ENCODE measurements around the gene UVSSA. TPM values are rescaled to one million over a fixed set of nuclear protein-coding genes. Genes with fewer than 3 reads are reported as not detected.

Gene UVSSA
- total and polyA plus RNA-seq, 7 experiments from 2014 or later: 3.2 to 44.1 (median 39.3) TPM

- no peak for ATAC-seq
- no peak overlapping the region for H3K27ac ChIP-seq (ENCODE audit: low read depth, low read length)
- Mint-ChIP-seq H3K27me3 (peaks cover 11 to 49% (median 22%) of the 10 kb centered on the region in 5 donors), H3K4me3 (peak overlapping the region in 4 of 10 donors; percentile 15 to 75 (median 44)), H3K4me1 (peaks cover 4 to 14% (median 7%) of the 10 kb centered on the region in 7 donors), H3K9me3 (peaks cover 0 to 5% (median 0%) of the 10 kb centered on the region in 11 donors), H3K36me3 (peaks cover 0 to 8% (median 0%) of the 10 kb centered on the region in 5 donors), H3K27ac (peak overlapping the region in 1 of 9 donors; percentile 72)
- no peak overlapping the region for H3K4me3 ChIP-seq (ENCODE audit: low read length)
- CTCF ChIA-PET: interaction anchor here (0.9 kb wide), 1 partner anchor 343 kb away, joined by 3 read pairs; no protein-coding TSS in a partner anchor
- POLR2A ChIA-PET: no interaction called here
- DNase-seq: no peak
- H3K9me3 ChIP-seq (ENCODE audit: control insufficient read depth in 2 of 3, low read length in 3 of 3): peaks cover 0 to 3% (median 0%) of the 10 kb centered on the region in 3 experiments
- H3K36me3 ChIP-seq (ENCODE audit: control insufficient read depth in 2 of 3, insufficient read depth in 3 of 3, low read length in 3 of 3): no peaks in the 10 kb centered on the region
- peaks cover 0 to 9% of the 10 kb centered on the region in 2 donors for H3K27me3 ChIP-seq (ENCODE audit: control insufficient read depth in 2 of 2, insufficient read depth in 2 of 2, low read length in 2 of 2)
- no peaks in the 10 kb centered on the region for H3K4me1 ChIP-seq (ENCODE audit: control insufficient read depth in 2 of 2, insufficient read depth in 2 of 2, low read length in 2 of 2)
- intact Hi-C loops (cut with micrococcal nuclease): no loop called here
Observed at GRCh38 chr4:1403591-1404572, 56.9 kb downstream of the UVSSA start.

GRCh38 chr4:1404573-1405253, 57.7 kb downstream of the UVSSA start:
- Mint-ChIP-seq H3K9me3 (peaks cover 0 to 5% (median 0%) of the 10 kb centered on the region in 11 donors), H3K27ac (peak overlapping the region in 1 of 9 donors; percentile 89), H3K36me3 (peaks cover 0 to 6% (median 0%) of the 10 kb centered on the region in 5 donors), H3K27me3 (peaks cover 16 to 55% (median 27%) of the 10 kb centered on the region in 5 donors), H3K4me3 (peak overlapping the region in 3 of 10 donors; percentile 21 to 51 (median 24)), H3K4me1 (peaks cover 4 to 14% (median 7%) of the 10 kb centered on the region in 7 donors)
- intact Hi-C loops (cut with micrococcal nuclease): loop anchor here in 1 of 2 donors (5.0 kb wide), 1 partner anchor 832 kb away; no protein-coding TSS in a partner anchor
- Histone ChIP-seq H3K4me3 (ENCODE audit: low read length) (no peak overlapping the region), H3K4me1 (ENCODE audit: control insufficient read depth in 2 of 2, insufficient read depth in 2 of 2, low read length in 2 of 2) (no peaks in the 10 kb centered on the region), H3K27ac (ENCODE audit: low read depth, low read length) (no peak overlapping the region), H3K36me3 (ENCODE audit: control insufficient read depth in 2 of 3, insufficient read depth in 3 of 3, low read length in 3 of 3) (no peaks in the 10 kb centered on the region), H3K9me3 (ENCODE audit: control insufficient read depth in 2 of 3, low read length in 3 of 3) (no peaks in the 10 kb centered on the region), H3K27me3 (ENCODE audit: control insufficient read depth in 2 of 2, insufficient read depth in 2 of 2, low read length in 2 of 2) (peaks cover 0 to 9% of the 10 kb centered on the region in 2 donors)
- DNase-seq: peak in 1 of 9 donors; percentile 22
- no peak for ATAC-seq
- ChIA-PET POLR2A (no interaction called here), CTCF (no interaction called here)

- Mint-ChIP-seq H3K27ac (peak overlapping the region in 1 of 9 donors; percentile 89), H3K9me3 (peaks cover 0 to 5% (median 0%) of the 10 kb centered on the region in 11 donors), H3K4me1 (peaks cover 4 to 14% (median 7%) of the 10 kb centered on the region in 7 donors), H3K36me3 (peaks cover 0 to 6% (median 0%) of the 10 kb centered on the region in 5 donors), H3K27me3 (peaks cover 18 to 55% (median 30%) of the 10 kb centered on the region in 5 donors), H3K4me3 (peak overlapping the region in 5 of 10 donors; percentile 21 to 51 (median 33))
- Histone ChIP-seq H3K4me3 (ENCODE audit: low read length) (no peak overlapping the region), H3K36me3 (ENCODE audit: control insufficient read depth in 2 of 3, insufficient read depth in 3 of 3, low read length in 3 of 3) (no peaks in the 10 kb centered on the region), H3K9me3 (ENCODE audit: control insufficient read depth in 2 of 3, low read length in 3 of 3) (no peaks in the 10 kb centered on the region), H3K27ac (ENCODE audit: low read depth, low read length) (no peak overlapping the region), H3K4me1 (ENCODE audit: control insufficient read depth in 2 of 2, insufficient read depth in 2 of 2, low read length in 2 of 2) (no peaks in the 10 kb centered on the region), H3K27me3 (ENCODE audit: control insufficient read depth in 2 of 2, insufficient read depth in 2 of 2, low read length in 2 of 2) (peaks cover 0 to 9% of the 10 kb centered on the region in 2 donors)
- ChIA-PET CTCF (no interaction called here), POLR2A (no interaction called here)
- ATAC-seq: no peak
- DNase-seq: no peak
- intact Hi-C loops (cut with micrococcal nuclease): loop anchor here in 1 of 2 donors (5.0 kb wide), 1 partner anchor 833 kb away; no protein-coding TSS in a partner anchor
Observed at GRCh38 chr4:1405254-1405635, 58.2 kb downstream of the UVSSA start.

- intact Hi-C loops (cut with micrococcal nuclease): loop anchor here in 1 of 2 donors (5.0 kb wide), 1 partner anchor 834 kb away; no protein-coding TSS in a partner anchor
- Mint-ChIP-seq H3K27ac (no peak overlapping the region), H3K27me3 (peaks cover 21 to 54% (median 33%) of the 10 kb centered on the region in 5 donors), H3K4me1 (peaks cover 4 to 16% (median 7%) of the 10 kb centered on the region in 7 donors), H3K9me3 (peaks cover 0 to 5% (median 0%) of the 10 kb centered on the region in 11 donors), H3K4me3 (peak overlapping the region in 1 of 10 donors; percentile 51), H3K36me3 (peaks cover 0 to 6% (median 0%) of the 10 kb centered on the region in 5 donors)
- Histone ChIP-seq H3K27ac (ENCODE audit: low read depth, low read length) (no peak overlapping the region), H3K4me1 (ENCODE audit: control insufficient read depth in 2 of 2, insufficient read depth in 2 of 2, low read length in 2 of 2) (no peaks in the 10 kb centered on the region), H3K27me3 (ENCODE audit: control insufficient read depth in 2 of 2, insufficient read depth in 2 of 2, low read length in 2 of 2) (peaks cover 0 to 9% of the 10 kb centered on the region in 2 donors), H3K36me3 (ENCODE audit: control insufficient read depth in 2 of 3, insufficient read depth in 3 of 3, low read length in 3 of 3) (no peaks in the 10 kb centered on the region), H3K4me3 (ENCODE audit: low read length) (no peak overlapping the region), H3K9me3 (ENCODE audit: control insufficient read depth in 2 of 3, low read length in 3 of 3) (no peaks in the 10 kb centered on the region)
- DNase-seq: no peak
- ATAC-seq: no peak
- POLR2A ChIA-PET: no interaction called here
- CTCF ChIA-PET: no interaction called here
Observed at GRCh38 chr4:1405636-1406393, 58.8 kb downstream of the UVSSA start.

GRCh38 chr4:1406394-1406980, 59.5 kb downstream of the UVSSA start, which contains the start of gene NKX1-1:
Gene NKX1-1, minus strand, starts transcription at chr4:1406442. Its CDS starts 0 bp downstream, at chr4:1406442.
- Mint-ChIP-seq H3K9me3 (peaks cover 0 to 6% (median 0%) of the 10 kb centered on the region in 11 donors), H3K4me3 (peak within 1 kb of the TSS in 5 of 10 donors; percentile 21 to 51 (median 33)), H3K4me1 (peaks cover 4 to 16% (median 7%) of the 10 kb centered on the region in 7 donors), H3K27ac (peak within 1 kb of the TSS in 1 of 9 donors; percentile 89), H3K27me3 (peaks cover 26 to 56% (median 40%) of the 10 kb centered on the region in 5 donors), H3K36me3 (peaks cover 0 to 6% (median 0%) of the 10 kb centered on the region in 5 donors)
- CTCF ChIA-PET: no interaction called here
- intact Hi-C loops (cut with micrococcal nuclease): loop anchor here in 1 of 2 donors (5.0 kb wide), 1 partner anchor 834 kb away; no protein-coding TSS in a partner anchor
- Histone ChIP-seq H3K36me3 (ENCODE audit: control insufficient read depth in 2 of 3, insufficient read depth in 3 of 3, low read length in 3 of 3) (no peaks in the 10 kb centered on the region), H3K9me3 (ENCODE audit: control insufficient read depth in 2 of 3, low read length in 3 of 3) (no peaks in the 10 kb centered on the region), H3K4me3 (ENCODE audit: low read length) (no peak within 1 kb of the TSS), H3K27me3 (ENCODE audit: control insufficient read depth in 2 of 2, insufficient read depth in 2 of 2, low read length in 2 of 2) (peaks cover 0 to 6% of the 10 kb centered on the region in 2 donors), H3K27ac (ENCODE audit: low read depth, low read length) (no peak within 1 kb of the TSS), H3K4me1 (ENCODE audit: control insufficient read depth in 2 of 2, insufficient read depth in 2 of 2, low read length in 2 of 2) (no peaks in the 10 kb centered on the region)
- ATAC-seq: no peak
- POLR2A ChIA-PET: no interaction called here
- no peak for DNase-seq
